PC-3 (cell line): ENCODE measurements around the gene GSTCD. TPM values are rescaled to one million over a fixed set of nuclear protein-coding genes. Genes with fewer than 3 reads are reported as not detected.
"Not testable (repeated sequence)": the region's sequence is repeated elsewhere in the genome, so short reads cannot be mapped to it uniquely, and the experiment has no call there.

ENCODE experiments used
- ATAC-seq: fragments of 200-7000 bp; cut with Tn5 transposase; 2 replicates; pipeline ENCODE4 v1.9.1; 2020; ENCODE audit warnings: mild to moderate bottlenecking, moderate library complexity
- BruUV-seq: library from RNA; stranded (reverse); fragments of 400-500 nt; replicated peaks from 2 replicates; lab custom pipeline; 2021; lab: Mats Ljungman, UMichigan
- CTCF ChIA-PET: fragments of 300-600 bp; sonication (Branson Sonifier 250); formaldehyde crosslinking; loops from one replicate; lab custom pipeline; 2022; ENCODE audit warnings: antibody characterized with exemption; lab: Charles Lee
- POLR2A ChIA-PET: fragments of 300-600 bp; sonication (Branson Sonifier 250); formaldehyde crosslinking; loops from one replicate; lab custom pipeline; 2022; ENCODE audit warnings: antibody characterized with exemption; ENCODE audit not compliant: unreplicated experiment; lab: Charles Lee
- DNase-seq: peaks from one replicate; pipeline ENCODE4 v3.0.0-alpha.2; 2015
- H2AFZ ChIP-seq: fragments of 300-600 bp; sonication (generic); 2 replicates; pipeline ENCODE4 v1.6.0; 2016; ENCODE audit warnings: antibody characterized with exemption, low read length
- H3F3A ChIP-seq: fragments of 300-600 bp; sonication (generic); one replicate; pipeline ENCODE4 v1.6.0; 2017; ENCODE audit warnings: antibody characterized with exemption, low read length, control low read depth, mild to moderate bottlenecking; ENCODE audit not compliant: unreplicated experiment
- H3K27ac ChIP-seq: fragments of 300-600 bp; sonication (generic); 2 replicates; pipeline ENCODE4 v1.5.1; 2016; ENCODE audit warnings: mild to moderate bottlenecking, low read length
- H3K27me3 ChIP-seq: fragments of 300-600 bp; sonication (generic); 2 replicates; pipeline ENCODE4 v1.6.1; 2016; ENCODE audit warnings: low read length, mixed read lengths
- H3K36me3 ChIP-seq: fragments of 300-600 bp; sonication (generic); 2 replicates; pipeline ENCODE4 v1.6.1; 2016; ENCODE audit warnings: low read depth, mixed run types, low read length, mixed read lengths
- H3K4me1 ChIP-seq: fragments of 300-600 bp; sonication (generic); 2 replicates; pipeline ENCODE4 v1.5.1; 2016; ENCODE audit warnings: low read length; ENCODE audit not compliant: insufficient read depth
- H3K4me2 ChIP-seq: fragments of 300-600 bp; sonication (generic); 2 replicates; pipeline ENCODE4 v1.6.0; 2016; ENCODE audit warnings: low read length
- H3K4me3 ChIP-seq: fragments of 300-600 bp; sonication (generic); 2 replicates; pipeline ENCODE4 v1.5.1; 2016; ENCODE audit warnings: mild to moderate bottlenecking, low read length, mixed read lengths
- H3K79me2 ChIP-seq: fragments of 300-600 bp; sonication (generic); 2 replicates; pipeline ENCODE4 v1.6.1; 2017; ENCODE audit warnings: low read length, mixed read lengths
- H3K9ac ChIP-seq: fragments of 300-600 bp; sonication (generic); 2 replicates; pipeline ENCODE4 v1.6.0; 2016; ENCODE audit warnings: mild to moderate bottlenecking, low read length
- H3K9me2 ChIP-seq: fragments of 300-600 bp; sonication (generic); replicated peaks from 2 replicates; pipeline ENCODE4 v1.6.1; 2016; ENCODE audit warnings: mixed run types, low read length, mixed read lengths
- H3K9me3 ChIP-seq: fragments of 300-600 bp; sonication (generic); 2 replicates; pipeline ENCODE4 v1.6.1; 2016; ENCODE audit warnings: low read length, mixed read lengths
- H4K20me1 ChIP-seq: fragments of 300-600 bp; sonication (generic); 2 replicates; pipeline ENCODE4 v1.6.1; 2016; ENCODE audit warnings: low read length, mixed read lengths
- EZH2 ChIP-seq: fragments of 300-600 bp; sonication (generic); IDR thresholded peaks from one replicate; pipeline ENCODE4 v1.6.1; 2017; ENCODE audit warnings: antibody characterized with exemption, mild to moderate bottlenecking, low read length; ENCODE audit not compliant: unreplicated experiment
- EZH2phosphoT487 ChIP-seq: fragments of 300-600 bp; sonication (generic); IDR thresholded peaks from 2 replicates; pipeline ENCODE4 v1.6.1; 2018; ENCODE audit warnings: mild to moderate bottlenecking, antibody characterized with exemption, low read length, borderline replicate concordance
- intact Hi-C: fragments of 100-400 bp; cut with micrococcal nuclease; formaldehyde crosslinking; loops from 2 replicates; pipeline ENCODE4 v1.9.0; 2023
- total RNA-seq: library from RNA; depleted of rRNA; stranded (reverse); fragments of >200 nt; gene quantifications from 2 replicates; pipeline ENCODE4 v1.2.3, GENCODE V29; 2014
- TF ChIP-seq, protein P1 (sequence below): fragments of 300-600 bp; sonication (generic); conservative IDR thresholded peaks from 2 replicates; pipeline ENCODE4 v1.5.1; 2017; ENCODE audit warnings: antibody characterized with exemption, low read depth, mild to moderate bottlenecking, low read length

Gene GSTCD
- total RNA-seq, 1 experiment from 2014 or later = 12.1 TPM

GRCh38 chr4:105686571-105686970, 22.0 kb upstream of the GSTCD start:
- H4K20me1 ChIP-seq = no peaks in the 10 kb centered on the region
- peaks cover 24% of the 10 kb centered on the region for H3K36me3 ChIP-seq
- H3K4me1 ChIP-seq = peaks cover 19% of the 10 kb centered on the region
- H3K9ac ChIP-seq = no peak overlapping the region
- no peaks in the 10 kb centered on the region for H3K9me3 ChIP-seq
- no peaks in the 10 kb centered on the region for H3K9me2 ChIP-seq
- H3K79me2 ChIP-seq = no peaks in the 10 kb centered on the region
- H3K27ac ChIP-seq = no peak overlapping the region
- no peak overlapping the region for H3K4me2 ChIP-seq
- no peak for TF ChIP-seq EZH2
- TF ChIP-seq, protein P1, sequence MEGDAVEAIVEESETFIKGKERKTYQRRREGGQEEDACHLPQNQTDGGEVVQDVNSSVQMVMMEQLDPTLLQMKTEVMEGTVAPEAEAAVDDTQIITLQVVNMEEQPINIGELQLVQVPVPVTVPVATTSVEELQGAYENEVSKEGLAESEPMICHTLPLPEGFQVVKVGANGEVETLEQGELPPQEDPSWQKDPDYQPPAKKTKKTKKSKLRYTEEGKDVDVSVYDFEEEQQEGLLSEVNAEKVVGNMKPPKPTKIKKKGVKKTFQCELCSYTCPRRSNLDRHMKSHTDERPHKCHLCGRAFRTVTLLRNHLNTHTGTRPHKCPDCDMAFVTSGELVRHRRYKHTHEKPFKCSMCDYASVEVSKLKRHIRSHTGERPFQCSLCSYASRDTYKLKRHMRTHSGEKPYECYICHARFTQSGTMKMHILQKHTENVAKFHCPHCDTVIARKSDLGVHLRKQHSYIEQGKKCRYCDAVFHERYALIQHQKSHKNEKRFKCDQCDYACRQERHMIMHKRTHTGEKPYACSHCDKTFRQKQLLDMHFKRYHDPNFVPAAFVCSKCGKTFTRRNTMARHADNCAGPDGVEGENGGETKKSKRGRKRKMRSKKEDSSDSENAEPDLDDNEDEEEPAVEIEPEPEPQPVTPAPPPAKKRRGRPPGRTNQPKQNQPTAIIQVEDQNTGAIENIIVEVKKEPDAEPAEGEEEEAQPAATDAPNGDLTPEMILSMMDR = no peak
- TF ChIP-seq EZH2phosphoT487 = no peak
- H3K4me3 ChIP-seq = no peak overlapping the region
- H2AFZ ChIP-seq = no peak overlapping the region
- CTCF ChIA-PET = no interaction called here
- DNase-seq (no peak), ATAC-seq (no peak)
- no TSS peak for BruUV-seq
- peaks cover 7% of the 10 kb centered on the region for H3F3A ChIP-seq
- intact Hi-C loops = no loop called here
- POLR2A ChIA-PET = no interaction called here
- no peaks in the 10 kb centered on the region for H3K27me3 ChIP-seq

DNA sequence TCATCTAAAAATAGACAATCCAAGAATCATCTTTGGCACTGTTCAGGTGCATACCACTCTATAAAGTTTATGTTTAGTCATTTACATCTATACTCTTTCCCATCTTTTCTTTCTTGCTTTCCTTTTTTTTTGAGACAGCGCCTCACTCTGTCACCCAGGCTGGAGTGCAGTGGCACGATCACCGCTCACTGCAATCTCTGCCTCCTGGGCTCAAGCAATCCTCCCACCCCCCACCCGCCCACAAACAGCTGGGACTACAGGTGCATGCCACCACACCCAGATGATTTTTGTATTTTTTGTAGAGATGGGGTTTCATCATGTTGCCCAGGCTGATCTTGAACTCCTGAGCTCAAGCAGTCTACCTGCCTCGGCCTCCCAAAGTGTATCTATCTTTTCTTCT, 13.8 kb upstream of the GSTCD start:
- H3K4me2 ChIP-seq, H4K20me1 ChIP-seq, H3K27me3 ChIP-seq, H3K9ac ChIP-seq, CTCF ChIA-PET, BruUV-seq, intact Hi-C loops, ATAC-seq, H3K27ac ChIP-seq, H3K9me2 ChIP-seq, POLR2A ChIA-PET, H3F3A ChIP-seq, H3K79me2 ChIP-seq, H3K9me3 ChIP-seq, H3K4me1 ChIP-seq, DNase-seq, H3K4me3 ChIP-seq, H2AFZ ChIP-seq: not testable (repeated sequence)
- peaks cover 12% of the 10 kb centered on the region; the same call in 1 of the 2 replicates for H3K36me3 ChIP-seq

- BruUV-seq, CTCF ChIA-PET, H3K27ac ChIP-seq, H3K9me3 ChIP-seq, H3K4me3 ChIP-seq, H4K20me1 ChIP-seq, H2AFZ ChIP-seq, H3K27me3 ChIP-seq, H3K9me2 ChIP-seq, H3K79me2 ChIP-seq, ATAC-seq, H3K9ac ChIP-seq, POLR2A ChIA-PET, H3F3A ChIP-seq, H3K36me3 ChIP-seq, DNase-seq, intact Hi-C loops, H3K4me2 ChIP-seq, H3K4me1 ChIP-seq: not testable (repeated sequence)
Measured at GRCh38 chr4:105695832-105696231, 12.8 kb upstream of the GSTCD start.

DNA sequence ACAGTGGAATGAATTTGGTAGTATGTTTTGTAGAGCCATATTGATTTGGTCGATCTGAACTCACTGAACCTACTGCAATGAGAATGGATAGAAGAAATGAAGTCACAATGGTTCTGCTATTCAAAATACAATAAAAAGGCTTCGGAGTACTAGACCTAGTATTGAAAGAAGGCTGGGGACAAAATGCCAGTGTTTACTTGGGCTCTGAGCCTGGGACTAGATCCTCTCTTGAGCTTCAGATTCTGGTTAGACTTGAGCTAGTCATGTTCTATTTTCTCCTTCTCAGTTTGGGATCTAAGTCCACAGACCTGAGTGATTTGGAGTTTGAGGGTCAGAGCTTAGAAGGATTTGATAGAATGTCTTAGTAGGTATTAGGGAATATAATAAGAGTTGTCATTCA, 10.0 kb upstream of the GSTCD start:
- Histone ChIP-seq H3K36me3 (peaks cover 3% of the 10 kb centered on the region; the same call in 1 of the 2 replicates), H3K79me2 (peaks cover 11% of the 10 kb centered on the region), H3K27me3 (no peaks in the 10 kb centered on the region), H4K20me1 (no peaks in the 10 kb centered on the region), H3K9ac (no peak overlapping the region), H3K4me3 (no peak overlapping the region), H2AFZ (no peak overlapping the region), H3F3A (no peaks in the 10 kb centered on the region), H3K4me2 (no peak overlapping the region), H3K4me1 (0 out of 2 replicates have a peak, but pooled peaks cover 2% of the 10 kb centered on the region), H3K27ac (no peak overlapping the region), H3K9me3 (no peaks in the 10 kb centered on the region), H3K9me2 (no peaks in the 10 kb centered on the region)
- POLR2A ChIA-PET = interaction anchor here (0.6 kb wide), 1 partner anchor 146 kb away, joined by 3 read pairs; the partner anchor contains the start of gene ARHGEF38
- TF ChIP-seq EZH2phosphoT487 = no peak
- TF ChIP-seq, protein P1 = no peak
- TF ChIP-seq EZH2 = no peak
- CTCF ChIA-PET = no interaction called here
- no peak for ATAC-seq
- no TSS peak for BruUV-seq
- intact Hi-C loops = no loop called here
- DNase-seq = no peak
